Calu3 (cell line): Measurements from ENCODE around the gene RAB5B. TPM values are rescaled to one million over a fixed set of nuclear protein-coding genes. Genes with fewer than 3 reads are reported as not detected.

Experiments used
- BruUV-seq: library from RNA; stranded (reverse); fragments of 400-500 nt; replicated peaks from 2 replicates; lab custom pipeline; 2021; lab: Mats Ljungman, UMichigan
- CTCF ChIA-PET: fragments of 300-600 bp; sonication (Branson Sonifier 250); formaldehyde crosslinking; loops from one replicate; lab custom pipeline; 2022; ENCODE audit warnings: antibody characterized with exemption; lab: Charles Lee
- DNase-seq: peaks from one replicate; pipeline ENCODE4 v3.0.0; 2022
- H3K27ac Mint-ChIP-seq: one replicate; pipeline ENCODE4 v1.8.0; 2022; ENCODE audit warnings: mixed read lengths; ENCODE audit not compliant: unreplicated experiment
- H3K27me3 Mint-ChIP-seq: one replicate; pipeline ENCODE4 v1.8.0; 2022; ENCODE audit warnings: mixed read lengths; ENCODE audit not compliant: unreplicated experiment
- H3K36me3 Mint-ChIP-seq: one replicate; pipeline ENCODE4 v1.8.0; 2022; ENCODE audit warnings: mild to moderate bottlenecking, moderate library complexity, mixed read lengths; ENCODE audit not compliant: insufficient read depth, unreplicated experiment
- H3K4me1 Mint-ChIP-seq: one replicate; pipeline ENCODE4 v1.8.0; 2022; ENCODE audit warnings: mild to moderate bottlenecking, low read depth, mixed read lengths; ENCODE audit not compliant: unreplicated experiment
- H3K4me3 Mint-ChIP-seq: one replicate; pipeline ENCODE4 v1.8.0; 2022; ENCODE audit warnings: mild to moderate bottlenecking, low read depth, moderate library complexity, mixed read lengths; ENCODE audit not compliant: unreplicated experiment
- H3K9me3 Mint-ChIP-seq: one replicate; pipeline ENCODE4 v1.8.0; 2022; ENCODE audit warnings: low read depth, mixed read lengths; ENCODE audit not compliant: unreplicated experiment
- CTCF ChIP-seq: fragments of 200-600 bp; IDR thresholded peaks from one replicate; pipeline ENCODE4 v1.8.0; 2022; ENCODE audit warnings: antibody characterized with exemption; ENCODE audit not compliant: unreplicated experiment
- intact Hi-C: fragments of 100-400 bp; cut with micrococcal nuclease; formaldehyde crosslinking; loops from one replicate; pipeline ENCODE4 v1.10.0; 2022; ENCODE audit not compliant: unreplicated experiment
- total RNA-seq: library from RNA; stranded (reverse); gene quantifications from 2 replicates; pipeline ENCODE4 v1.2.3, GENCODE V29; 2022

The RAB5B gene
- total RNA-seq, 1 experiment from 2014 or later = 91.6 TPM

- CTCF ChIA-PET = interaction anchor here (0.6 to 3.1 kb wide), 6 partner anchors 17 to 1425 kb away, joined by 3 to 46 read pairs (median 8); partner anchors contain the start of gene SUOX
- Mint-ChIP-seq H3K36me3 (no peaks in the 10 kb centered on the region), H3K9me3 (no peaks in the 10 kb centered on the region), H3K27ac (no peak overlapping the region), H3K27me3 (no peaks in the 10 kb centered on the region), H3K4me1 (peaks cover 16% of the 10 kb centered on the region), H3K4me3 (no peak overlapping the region)
- DNase-seq = no peak
- no TSS peak for BruUV-seq
- no peak for TF ChIP-seq CTCF
- intact Hi-C loops = loop anchor here (1.0 to 5.0 kb wide), 3 partner anchors 32 to 290 kb away; partner anchors contain the start of gene DGKA
Observed at GRCh38 chr12:56028511-56029165, 54.8 kb downstream of the RAB5B start.

- Mint-ChIP-seq H3K4me1 (peaks cover 16% of the 10 kb centered on the region), H3K9me3 (no peaks in the 10 kb centered on the region), H3K4me3 (no peak overlapping the region), H3K27ac (no peak overlapping the region), H3K36me3 (no peaks in the 10 kb centered on the region), H3K27me3 (no peaks in the 10 kb centered on the region)
- no peak for TF ChIP-seq CTCF
- CTCF ChIA-PET = interaction anchor here (0.7 to 3.1 kb wide), 10 partner anchors 11 to 1426 kb away, joined by 3 to 46 read pairs (median 4); partner anchors contain the start of genes DNAJC14, RAB5B and SUOX
- DNase-seq = no peak
- intact Hi-C loops = loop anchor here (1.0 to 5.0 kb wide), 3 partner anchors 33 to 290 kb away; partner anchors contain the start of gene DGKA
- no TSS peak for BruUV-seq
Observed at GRCh38 chr12:56029166-56029519, 55.3 kb downstream of the RAB5B start.

GRCh38 chr12:56029666-56030293, 55.9 kb downstream of the RAB5B start:
- CTCF ChIA-PET = interaction anchor here (0.7 to 3.1 kb wide), 9 partner anchors 11 to 291 kb away, joined by 3 to 46 read pairs (median 5); partner anchors contain the start of genes DNAJC14, RAB5B and SUOX
- H3K27ac Mint-ChIP-seq = no peak overlapping the region
- peak; percentile 78 for DNase-seq
- peaks cover 2% of the 10 kb centered on the region for H3K36me3 Mint-ChIP-seq
- peaks cover 16% of the 10 kb centered on the region for H3K4me1 Mint-ChIP-seq
- intact Hi-C loops = loop anchor here (1.0 to 5.0 kb wide), 3 partner anchors 33 to 291 kb away; partner anchors contain the start of gene DGKA
- H3K9me3 Mint-ChIP-seq = no peaks in the 10 kb centered on the region
- BruUV-seq = no TSS peak
- TF ChIP-seq CTCF = peak; percentile 74
- H3K27me3 Mint-ChIP-seq = no peaks in the 10 kb centered on the region
- H3K4me3 Mint-ChIP-seq = no peak overlapping the region

GRCh38 chr12:56031987-56032386, 58.1 kb downstream of the RAB5B start:
- Mint-ChIP-seq H3K4me1 (peaks cover 16% of the 10 kb centered on the region), H3K36me3 (peaks cover 3% of the 10 kb centered on the region), H3K27me3 (no peaks in the 10 kb centered on the region), H3K9me3 (no peaks in the 10 kb centered on the region), H3K4me3 (no peak overlapping the region), H3K27ac (no peak overlapping the region)
- CTCF ChIA-PET = no interaction called here
- BruUV-seq = no TSS peak
- intact Hi-C loops = no loop called here
- DNase-seq = no peak
- no peak for TF ChIP-seq CTCF
